GM04503 (cell line): ENCODE data around the gene MSANTD1.

Source experiments
- DNase-seq: peaks from one replicate; pipeline ENCODE4 v3.0.0-alpha.2; 2012; ENCODE audit warnings: low read depth

Gene MSANTD1

DNA sequence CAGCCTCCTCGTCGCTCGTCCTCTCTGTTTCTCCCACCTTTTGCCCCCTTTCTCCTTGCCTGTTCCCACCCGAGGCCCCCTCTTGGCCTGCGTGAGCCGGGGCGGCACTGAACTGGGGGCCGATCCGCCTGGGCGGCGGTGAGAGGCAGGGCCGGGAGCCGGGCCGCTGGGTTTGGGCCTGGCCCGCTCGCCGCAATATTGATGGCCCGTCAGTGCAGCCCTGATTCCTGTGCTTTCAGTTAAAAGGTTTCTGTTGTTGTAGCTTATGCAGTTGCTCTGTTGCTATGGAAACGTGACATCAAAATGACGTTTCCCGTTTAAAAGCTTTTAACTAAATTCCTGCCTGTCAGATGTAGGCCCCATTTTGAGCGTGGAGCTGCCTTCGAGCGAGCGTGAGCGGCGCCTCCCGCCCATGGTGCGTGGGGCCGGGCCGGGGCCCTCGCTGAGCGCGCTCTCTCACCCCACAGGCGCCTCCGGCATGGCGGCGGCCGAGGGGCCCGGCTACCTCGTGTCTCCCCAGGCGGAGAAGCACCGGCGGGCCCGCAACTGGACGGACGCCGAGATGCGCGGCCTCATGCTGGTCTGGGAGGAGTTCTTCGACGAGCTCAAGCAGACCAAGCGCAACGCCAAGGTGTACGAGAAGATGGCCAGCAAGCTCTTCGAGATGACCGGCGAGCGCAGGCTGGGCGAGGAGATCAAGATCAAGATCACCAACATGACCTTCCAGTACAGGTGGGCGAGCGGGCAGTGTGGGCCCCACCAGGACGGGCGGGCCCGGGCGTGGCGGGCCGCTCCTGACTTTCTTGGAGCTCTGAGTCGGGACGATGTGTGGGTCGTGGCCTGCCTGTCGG is at the start of gene MSANTD1:
MSANTD1 (plus strand) TSS at position 349 of the 851 bp plus-strand sequence; CDS start at position 413, 64 bp downstream.
- DNase-seq, result no peak

DNA sequence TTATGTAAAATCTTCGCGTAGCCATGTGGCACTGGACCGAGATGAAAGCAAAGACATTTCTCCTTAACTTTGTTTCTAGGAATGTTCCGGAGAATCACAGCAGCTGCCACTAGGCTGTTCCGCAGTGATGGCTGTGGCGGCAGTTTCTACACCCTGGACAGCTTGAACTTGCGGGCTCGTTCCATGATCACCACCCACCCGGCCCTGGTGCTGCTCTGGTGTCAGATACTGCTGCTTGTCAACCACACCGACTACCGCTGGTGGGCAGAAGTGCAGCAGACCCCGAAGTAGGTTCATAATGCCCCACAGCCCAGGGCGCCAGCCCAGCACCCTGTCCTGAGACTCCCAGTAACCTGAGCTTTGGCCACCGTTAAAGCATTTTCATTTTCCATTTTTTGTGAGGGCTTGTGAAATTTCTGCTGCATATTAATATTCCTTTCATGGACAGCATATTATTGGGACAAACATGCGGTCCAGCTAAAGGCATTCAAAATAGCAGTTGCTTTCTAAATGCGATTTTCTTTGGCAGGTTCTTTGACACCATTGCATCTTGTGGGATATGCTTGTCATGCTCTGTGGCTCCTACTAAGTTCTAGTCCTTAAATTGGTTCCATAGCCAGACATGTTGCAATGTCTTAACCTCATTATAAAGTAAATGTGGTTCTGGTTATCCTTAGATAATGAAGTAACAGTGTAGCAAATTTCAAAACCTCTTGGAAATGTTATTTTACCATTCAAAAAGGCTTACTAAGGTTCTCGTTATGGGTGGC is 49.1 kb upstream of the MSANTD1 start:
- DNase-seq, result peak; percentile 59

DNA sequence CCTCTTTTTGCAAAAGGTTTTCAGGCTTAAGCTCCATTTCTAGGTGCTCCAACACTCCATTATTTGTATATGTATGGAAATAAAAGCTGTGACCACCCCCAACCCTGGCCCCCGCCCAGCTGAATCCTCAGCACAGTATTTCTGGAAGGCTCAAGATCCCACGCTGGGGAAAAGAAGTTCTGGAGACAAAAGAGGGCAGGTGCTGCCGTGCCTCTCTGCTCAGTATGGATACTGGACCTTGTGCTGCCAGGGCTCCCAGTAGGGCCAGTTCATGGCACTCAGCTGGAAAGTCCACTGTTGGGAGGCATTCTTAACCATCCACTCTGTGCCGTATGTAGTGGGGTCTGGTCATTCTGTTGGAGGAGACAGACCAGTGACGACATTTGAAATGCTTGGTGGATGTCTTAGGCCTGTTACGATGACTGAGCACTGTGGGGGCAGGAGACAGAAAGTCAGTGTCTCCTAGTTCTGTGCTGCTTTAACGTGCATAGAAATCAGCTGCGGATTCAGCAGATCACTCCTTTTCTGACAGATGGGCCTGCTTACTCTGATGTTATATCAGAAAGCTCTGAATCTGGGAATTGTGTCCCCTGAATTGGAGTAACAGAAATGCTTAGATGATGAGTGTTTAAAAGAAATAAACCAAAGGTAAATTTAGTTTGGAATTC is 48.4 kb upstream of the MSANTD1 start:
- no peak for DNase-seq

DNA sequence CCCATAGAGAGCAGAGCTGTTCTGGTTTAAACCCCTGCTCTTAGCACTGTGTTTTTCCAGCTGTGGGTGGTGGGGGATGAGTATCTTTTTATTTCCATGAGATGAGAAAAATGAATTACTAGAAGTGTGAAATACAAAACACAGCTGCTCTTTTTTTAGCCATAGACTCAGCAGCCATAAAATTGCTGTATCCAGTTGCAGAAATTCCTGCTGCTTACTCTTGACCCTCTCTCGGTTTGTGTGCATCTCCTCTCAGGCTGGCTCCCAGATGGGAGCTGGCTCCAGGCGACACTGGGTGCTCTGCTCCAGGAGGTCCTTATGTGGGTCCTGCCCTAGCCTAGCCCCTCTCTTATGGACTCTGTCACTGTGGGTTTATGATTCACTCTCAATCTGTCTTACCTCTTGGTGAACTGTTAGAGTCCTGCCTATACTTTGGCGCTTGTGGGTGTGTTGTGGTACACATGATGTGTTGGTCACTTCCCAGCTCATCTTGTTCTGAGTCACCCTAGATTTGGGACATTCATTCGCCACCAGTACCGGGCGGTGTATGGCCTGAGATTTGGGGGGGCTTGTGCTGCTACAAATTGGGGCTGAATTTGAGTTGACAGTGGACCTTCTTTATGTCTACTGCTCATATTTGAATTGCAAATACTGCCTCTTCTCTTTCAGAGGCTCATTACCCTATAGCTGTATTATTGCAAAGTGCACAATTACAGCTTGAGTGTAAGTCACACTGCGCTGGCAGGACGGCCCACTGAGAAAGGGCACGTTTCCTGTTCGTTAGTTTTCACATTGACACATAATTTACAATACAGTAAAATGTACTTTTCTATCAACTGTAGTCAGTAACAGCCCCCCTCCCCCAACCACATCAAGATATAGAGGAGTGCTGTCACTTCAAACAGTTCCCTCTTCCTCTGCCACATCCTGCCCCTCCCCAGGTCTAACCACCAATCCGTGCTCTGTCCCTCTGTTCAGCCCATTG is 46.9 kb upstream of the MSANTD1 start:
- DNase-seq, result no peak

DNA sequence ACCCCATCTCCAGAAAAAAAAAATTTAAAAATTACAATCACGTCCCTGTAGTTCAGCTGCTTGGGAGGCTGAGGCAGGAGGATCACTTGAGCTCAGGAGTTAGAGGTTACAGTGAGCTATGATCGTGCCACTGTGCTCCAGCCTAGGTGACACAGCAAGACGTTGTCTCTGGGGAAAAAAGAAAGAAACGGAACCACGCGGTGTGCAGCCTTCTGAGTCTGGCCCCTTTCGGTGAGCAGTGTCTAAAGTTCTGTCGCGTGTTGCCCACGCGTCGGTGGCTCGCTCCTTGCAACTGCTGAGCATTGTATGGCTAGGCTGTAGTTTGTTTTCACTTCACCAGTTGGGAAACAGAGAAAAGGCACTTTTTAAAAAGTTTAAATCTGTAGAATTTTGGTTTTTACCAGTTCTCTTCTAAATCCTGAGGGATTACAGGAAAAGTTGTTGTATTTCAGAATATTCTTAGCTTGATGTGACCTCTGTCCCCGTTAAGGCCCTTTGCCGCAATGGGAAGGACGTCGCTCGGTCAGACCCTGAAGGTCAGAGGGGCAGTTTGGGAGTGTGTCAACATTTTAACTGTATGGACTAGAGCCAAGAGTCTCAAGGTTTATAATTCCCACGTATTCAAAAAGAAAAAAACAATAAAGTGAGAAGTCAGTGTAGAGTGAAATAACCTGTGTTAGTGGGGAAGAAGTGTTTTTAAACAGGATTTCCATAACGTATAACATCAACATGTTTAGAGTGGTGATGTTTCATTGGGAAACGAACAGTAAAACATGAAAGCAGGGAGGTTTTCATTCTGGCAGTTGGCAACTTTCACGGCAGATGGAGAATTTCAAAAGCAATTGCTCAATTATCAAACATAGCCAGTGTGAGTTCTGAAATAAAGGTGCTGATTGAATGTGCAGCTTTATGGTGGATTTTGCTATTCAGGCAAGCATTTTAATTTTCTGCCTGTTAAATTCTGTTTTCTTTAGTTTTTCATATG is 45.8 kb upstream of the MSANTD1 start:
- DNase-seq, result no peak

DNA sequence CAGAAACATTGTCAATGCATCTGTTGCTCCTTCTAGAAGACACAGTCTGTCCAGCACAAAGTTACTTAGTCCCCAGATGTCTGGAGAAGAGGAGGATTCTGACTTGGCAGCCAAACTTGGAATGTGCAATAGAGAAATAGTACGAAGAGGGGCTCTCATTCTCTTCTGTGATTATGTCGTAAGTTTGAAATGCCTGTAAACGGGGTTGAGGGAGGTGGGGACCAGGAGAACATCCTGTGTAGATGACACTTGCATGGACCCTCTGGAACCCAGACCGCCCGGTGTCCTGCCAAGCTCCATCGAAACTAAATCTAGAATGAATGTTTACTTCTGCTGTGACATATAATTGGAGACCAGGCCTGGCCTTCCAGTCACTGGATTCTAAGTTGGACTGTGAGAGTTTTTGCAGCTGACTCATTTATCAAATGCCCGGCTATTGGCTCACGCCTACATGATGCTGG is 45.0 kb upstream of the MSANTD1 start:
- DNase-seq, result peak; percentile 27

DNA sequence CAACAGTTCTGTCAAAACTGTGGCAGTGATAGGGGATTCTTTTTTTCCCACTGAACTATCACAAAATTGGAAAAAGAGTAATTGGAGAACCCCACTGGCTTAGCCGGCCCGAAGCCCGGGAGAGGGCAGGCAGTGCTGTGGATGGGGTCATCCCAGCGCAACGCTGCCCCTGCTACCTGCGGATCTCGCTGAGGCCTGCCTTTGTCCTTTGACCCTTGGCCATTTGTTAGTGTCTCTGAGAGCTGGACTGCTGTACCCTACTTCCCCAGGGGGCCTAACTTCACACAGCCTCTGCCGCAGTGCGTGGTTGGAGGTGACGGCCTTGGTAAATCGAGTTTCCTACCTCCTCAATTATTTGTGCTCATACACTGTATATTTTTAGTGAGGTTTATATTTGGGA is 43.0 kb upstream of the MSANTD1 start:
- DNase-seq, result no peak

DNA sequence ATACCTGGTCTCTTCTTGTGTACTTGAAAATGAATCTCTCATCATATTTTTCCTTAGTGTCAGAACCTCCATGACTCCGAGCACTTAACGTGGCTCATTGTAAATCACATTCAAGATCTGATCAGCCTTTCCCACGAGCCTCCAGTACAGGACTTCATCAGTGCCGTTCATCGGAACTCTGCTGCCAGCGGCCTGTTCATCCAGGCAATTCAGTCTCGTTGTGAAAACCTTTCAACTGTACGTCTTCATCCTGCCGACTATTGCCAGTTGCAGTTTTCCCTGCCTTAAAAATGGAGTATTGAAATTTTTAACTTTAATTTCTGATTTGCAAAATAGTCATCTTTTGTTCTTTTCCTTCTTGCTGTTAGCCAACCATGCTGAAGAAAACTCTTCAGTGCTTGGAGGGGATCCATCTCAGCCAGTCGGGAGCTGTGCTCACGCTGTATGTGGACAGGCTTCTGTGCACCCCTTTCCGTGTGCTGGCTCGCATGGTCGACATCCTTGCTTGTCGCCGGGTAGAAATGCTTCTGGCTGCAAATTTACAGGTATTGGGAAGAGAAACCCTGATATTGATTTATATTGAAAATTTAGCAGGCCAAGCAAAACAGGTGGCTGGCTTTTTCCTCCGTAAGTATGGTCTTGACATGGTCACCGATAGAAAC is 42.4 kb upstream of the MSANTD1 start:
- DNase-seq, result no peak

DNA sequence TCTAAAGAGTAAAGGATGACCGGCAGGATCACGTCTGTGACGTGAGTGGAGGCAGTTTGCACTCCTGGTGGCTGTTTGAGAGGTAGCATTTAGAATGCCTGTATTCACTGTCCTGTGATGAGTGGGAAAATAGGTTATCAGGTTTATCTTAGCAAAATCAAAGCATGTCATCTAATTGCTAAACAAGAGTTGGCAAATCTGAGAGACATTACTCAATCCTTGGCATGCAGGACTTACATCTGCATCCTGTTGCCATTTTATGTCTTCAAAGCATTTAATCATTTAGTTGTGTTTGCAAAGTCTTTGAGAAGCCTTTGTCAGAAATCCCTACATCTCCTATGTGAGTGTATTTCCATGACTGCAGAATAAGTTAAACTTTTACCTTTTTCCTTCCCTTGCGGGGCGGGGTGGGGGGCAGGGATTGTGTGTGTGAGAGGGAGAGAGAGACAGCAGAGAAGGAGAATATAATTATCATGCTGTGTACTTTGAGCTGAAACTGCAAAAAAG is 41.4 kb upstream of the MSANTD1 start:
- DNase-seq, result peak; percentile 43

DNA sequence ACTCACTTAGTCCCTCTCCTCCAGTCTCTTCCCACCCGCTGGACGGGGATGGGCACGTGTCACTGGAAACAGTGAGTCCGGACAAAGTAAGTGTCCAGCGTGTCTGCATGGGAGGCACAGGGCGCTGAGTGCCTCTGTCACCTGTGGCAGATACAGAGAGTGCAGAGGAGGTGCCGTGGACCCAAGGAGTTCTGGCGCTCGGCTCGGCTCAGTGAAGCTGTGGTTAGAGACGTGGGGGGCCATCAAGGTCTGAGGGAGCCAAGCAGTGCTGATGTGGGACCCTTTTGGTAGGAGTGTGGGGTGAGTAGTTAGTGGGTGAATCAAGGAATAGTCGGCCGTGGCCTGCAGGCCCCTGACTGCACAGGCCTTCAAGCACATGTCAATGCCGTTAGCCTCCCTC is 40.1 kb upstream of the MSANTD1 start:
- DNase-seq, result no peak

DNA sequence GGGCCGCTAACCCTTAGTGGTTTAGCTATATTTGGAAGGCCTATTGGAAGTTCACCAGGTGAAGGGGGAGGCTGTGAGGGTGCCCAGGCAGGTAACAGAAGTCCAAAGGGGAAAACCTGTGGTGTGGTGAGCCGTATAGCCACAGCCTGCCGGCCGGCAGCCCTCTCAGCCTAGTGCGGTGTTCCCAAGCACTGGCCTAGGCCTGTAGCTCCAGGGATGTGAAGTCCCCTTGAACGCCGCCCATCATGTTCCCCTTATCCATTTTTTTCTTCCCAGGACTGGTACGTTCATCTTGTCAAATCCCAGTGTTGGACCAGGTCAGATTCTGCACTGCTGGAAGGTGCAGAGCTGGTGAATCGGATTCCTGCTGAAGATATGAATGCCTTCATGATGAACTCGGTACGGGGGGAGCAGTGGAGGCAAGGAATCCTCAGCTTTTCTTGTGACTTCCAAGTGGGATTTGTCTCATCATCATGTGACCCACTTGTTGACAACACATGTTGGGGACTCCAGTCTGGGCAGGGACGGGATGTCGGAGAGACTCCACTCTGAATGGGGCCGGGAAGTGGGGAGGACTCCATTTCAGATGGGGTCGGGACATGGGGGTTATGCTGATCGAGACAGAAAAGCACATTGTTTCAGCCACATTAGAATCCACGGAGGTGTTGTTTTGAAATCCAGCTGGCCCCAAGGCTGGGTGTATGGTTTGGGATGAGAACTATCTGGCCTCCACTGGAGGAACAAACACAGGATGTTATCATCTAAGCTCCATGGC is 39.2 kb upstream of the MSANTD1 start:
- no peak for DNase-seq

DNA sequence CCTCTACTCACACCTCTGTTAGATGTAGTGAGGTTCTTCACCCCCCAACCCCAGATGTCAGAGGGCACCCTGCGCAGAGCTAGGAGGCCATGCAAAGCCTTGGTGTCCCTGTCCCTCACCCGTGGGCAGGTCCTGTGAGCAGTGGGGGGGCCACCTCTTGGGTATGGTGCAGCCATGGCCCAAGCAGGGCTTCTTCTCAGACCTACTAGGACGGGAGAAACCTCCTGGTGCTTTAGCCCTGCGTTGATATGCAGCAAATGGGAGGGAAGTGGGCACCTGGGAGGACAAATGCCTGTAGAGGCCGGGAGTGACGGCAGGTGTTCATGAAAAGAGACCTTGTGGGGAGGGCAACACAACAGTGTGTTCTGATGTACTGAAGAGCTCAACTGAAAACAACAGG is 38.5 kb upstream of the MSANTD1 start:
- no peak for DNase-seq

DNA sequence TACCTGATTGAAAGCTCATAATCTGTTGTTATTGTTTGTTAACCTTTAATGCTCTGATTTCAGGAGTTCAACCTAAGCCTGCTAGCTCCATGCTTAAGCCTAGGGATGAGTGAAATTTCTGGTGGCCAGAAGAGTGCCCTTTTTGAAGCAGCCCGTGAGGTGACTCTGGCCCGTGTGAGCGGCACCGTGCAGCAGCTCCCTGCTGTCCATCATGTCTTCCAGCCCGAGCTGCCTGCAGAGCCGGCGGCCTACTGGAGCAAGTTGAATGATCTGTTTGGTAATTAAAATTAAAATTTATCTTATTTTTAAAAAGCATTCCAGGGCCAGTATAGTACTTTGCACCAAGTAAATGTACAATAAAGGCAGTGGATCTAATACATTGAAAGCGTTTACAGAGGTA is 37.1 kb upstream of the MSANTD1 start:
- DNase-seq, result no peak

DNA sequence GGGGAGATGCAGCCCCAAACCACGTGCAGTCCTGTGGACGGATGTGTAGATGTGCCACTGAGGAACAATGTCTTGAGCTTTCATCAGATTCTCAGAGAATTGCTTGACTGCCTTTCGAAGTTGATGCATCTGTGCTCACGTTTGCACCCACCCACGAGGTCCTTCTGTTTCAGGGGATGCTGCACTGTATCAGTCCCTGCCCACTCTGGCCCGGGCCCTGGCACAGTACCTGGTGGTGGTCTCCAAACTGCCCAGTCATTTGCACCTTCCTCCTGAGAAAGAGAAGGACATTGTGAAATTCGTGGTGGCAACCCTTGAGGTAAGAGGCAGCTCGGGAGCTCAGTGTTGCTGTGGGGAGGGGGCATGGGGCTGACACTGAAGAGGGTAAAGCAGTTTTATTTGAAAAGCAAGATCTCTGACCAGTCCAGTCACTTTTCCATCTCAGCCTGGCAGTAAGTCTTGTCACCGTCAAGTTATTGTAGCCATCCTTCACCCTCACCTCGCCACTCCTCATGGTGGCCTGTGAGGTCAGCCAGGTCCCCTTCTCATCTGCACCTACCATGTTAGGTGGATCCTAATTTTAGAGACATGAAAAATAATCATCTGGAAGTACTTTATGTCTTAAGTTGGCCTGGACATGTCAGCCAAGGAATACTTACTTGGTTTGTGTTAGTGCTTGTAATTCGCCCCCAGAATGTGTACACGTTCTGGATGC is 36.4 kb upstream of the MSANTD1 start:
- no peak for DNase-seq

DNA sequence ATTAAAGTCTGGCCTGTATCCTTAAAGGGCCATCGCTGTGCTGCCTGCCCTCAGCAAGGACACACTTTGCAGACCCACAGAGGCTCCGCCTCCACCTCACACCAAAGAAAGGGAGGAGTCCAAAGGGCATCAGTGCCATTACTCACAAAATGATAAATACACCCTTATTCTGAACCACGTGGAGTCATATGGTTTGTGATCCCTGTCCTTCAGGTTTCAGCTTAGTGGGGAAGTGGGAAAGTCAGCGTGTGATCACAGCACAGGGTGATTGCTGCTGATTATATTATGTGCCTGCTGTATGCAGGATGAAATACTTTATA is 35.9 kb upstream of the MSANTD1 start:
- no peak for DNase-seq

DNA sequence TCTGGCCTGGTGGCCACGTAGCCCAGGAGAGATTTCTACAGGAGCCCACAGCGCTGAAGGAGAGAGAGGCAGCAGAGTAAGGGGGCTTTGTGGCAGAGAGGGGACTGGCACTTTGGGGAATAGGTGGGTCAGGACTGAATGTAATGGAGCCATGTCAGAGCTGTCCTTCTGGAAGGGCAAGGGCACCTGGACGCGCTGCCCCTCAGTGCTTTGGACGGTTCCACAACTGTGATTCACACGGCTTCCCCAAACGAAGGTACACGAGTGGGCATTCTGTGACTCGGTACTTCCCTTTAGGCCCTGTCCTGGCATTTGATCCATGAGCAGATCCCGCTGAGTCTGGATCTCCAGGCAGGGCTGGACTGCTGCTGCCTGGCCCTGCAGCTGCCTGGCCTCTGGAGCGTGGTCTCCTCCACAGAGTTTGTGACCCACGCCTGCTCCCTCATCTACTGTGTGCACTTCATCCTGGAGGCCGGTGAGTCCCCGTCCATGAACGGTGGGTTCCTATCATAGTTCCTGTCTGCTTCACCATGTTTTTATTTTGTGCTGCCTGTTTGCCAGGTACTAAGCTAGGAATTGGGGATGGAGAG is 35.2 kb upstream of the MSANTD1 start:
- no peak for DNase-seq

DNA sequence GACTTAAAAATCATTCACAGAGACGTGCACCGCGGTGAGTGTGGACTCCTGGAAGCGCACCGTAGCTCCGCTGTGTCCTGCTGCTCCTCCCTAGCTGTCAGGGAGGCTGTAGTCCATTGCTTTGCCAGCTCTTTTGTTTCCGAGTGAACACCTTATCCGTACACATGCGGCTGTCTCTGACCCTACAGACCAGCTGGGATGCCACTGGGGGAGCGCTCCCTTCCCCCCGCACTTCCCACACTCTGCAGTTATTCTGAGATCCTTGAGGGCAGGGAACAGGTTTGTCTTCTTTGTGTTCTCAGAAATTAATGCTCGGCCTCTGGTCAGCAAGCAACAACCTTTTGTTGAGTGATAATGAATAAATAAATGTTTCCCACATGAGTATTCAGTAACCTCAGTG is 33.7 kb upstream of the MSANTD1 start:
- no peak for DNase-seq

DNA sequence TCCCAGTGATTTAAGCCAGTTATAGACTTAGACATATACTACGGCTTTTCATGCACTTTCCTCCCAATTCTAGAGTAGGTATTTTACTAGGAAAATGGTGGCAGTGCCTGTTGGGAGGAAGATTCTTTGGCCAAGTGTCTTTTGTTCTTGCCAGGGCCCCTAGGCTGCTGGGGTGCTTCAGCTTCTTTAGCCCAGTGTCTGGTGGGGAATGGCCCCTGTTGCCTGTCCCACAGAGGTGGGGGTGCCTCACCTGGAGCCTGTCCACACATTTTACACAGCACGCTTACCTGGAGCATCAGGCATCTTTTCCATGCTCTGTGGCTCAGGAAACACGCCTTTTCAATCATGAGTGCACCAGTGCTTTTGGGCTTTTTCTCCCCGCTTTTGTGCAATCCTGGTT is 33.2 kb upstream of the MSANTD1 start:
- DNase-seq, result no peak
